H9 (cell line): ENCODE data around the gene CRISPLD2. TPM values are rescaled to one million over a fixed set of nuclear protein-coding genes. Genes with fewer than 3 reads are reported as not detected.

Experiments
- DNase-seq: peaks from one replicate; pipeline ENCODE4 v3.0.0-alpha.2; 2017
- H2AFZ ChIP-seq: one replicate; pipeline ENCODE4 v1.6.1; 2013; ENCODE audit warnings: mild to moderate bottlenecking, low read length, control low read depth, moderate library complexity
- H2AK5ac ChIP-seq: 2 replicates; pipeline ENCODE4 v1.6.1; 2013; ENCODE audit warnings: low read length, control low read depth, mixed read lengths; ENCODE audit not compliant: insufficient read length
- H2BK120ac ChIP-seq: one replicate; pipeline ENCODE4 v1.6.1; 2013; ENCODE audit warnings: low read depth, mild to moderate bottlenecking, low read length, control low read depth, inconsistent platforms; ENCODE audit not compliant: poor library complexity, severe bottlenecking
- H2BK12ac ChIP-seq: 2 replicates; pipeline ENCODE4 v1.6.1; 2013; ENCODE audit warnings: low read length, control low read depth, mixed read lengths, low read depth; ENCODE audit not compliant: insufficient read length
- H2BK15ac ChIP-seq: 2 replicates; pipeline ENCODE4 v1.6.1; 2013; ENCODE audit warnings: low read depth, low read length, control low read depth
- H2BK20ac ChIP-seq: one replicate; pipeline ENCODE4 v1.6.1; 2013; ENCODE audit warnings: low read depth, mild to moderate bottlenecking, low read length, control low read depth, inconsistent platforms; ENCODE audit not compliant: poor library complexity, severe bottlenecking
- H2BK5ac ChIP-seq: 2 replicates; pipeline ENCODE4 v1.6.1; 2013; ENCODE audit warnings: low read length, control low read depth, mixed read lengths; ENCODE audit not compliant: insufficient read length
- H3K14ac ChIP-seq: 2 replicates; pipeline ENCODE4 v1.6.1; 2013; ENCODE audit warnings: low read length, control low read depth; ENCODE audit not compliant: insufficient read depth
- H3K18ac ChIP-seq: 2 replicates; pipeline ENCODE4 v1.6.1; 2013; ENCODE audit warnings: low read depth, mild to moderate bottlenecking, mixed read lengths, low read length, control low read depth; ENCODE audit not compliant: insufficient read length
- H3K23ac ChIP-seq: 2 replicates; pipeline ENCODE4 v1.6.1; 2013; ENCODE audit warnings: low read length, control low read depth, mixed read lengths, low read depth; ENCODE audit not compliant: insufficient read length
- H3K23me2 ChIP-seq: 2 replicates; pipeline ENCODE4 v1.6.1; 2013; ENCODE audit warnings: low read depth, mild to moderate bottlenecking, mixed read lengths, low read length, control low read depth; ENCODE audit not compliant: insufficient read length, poor library complexity, severe bottlenecking
- H3K27ac ChIP-seq: 2 replicates; pipeline ENCODE4 v1.5.1; 2013; ENCODE audit warnings: low read length, control low read depth, mixed read lengths, low read depth; ENCODE audit not compliant: insufficient read length
- H3K27me3 ChIP-seq: 2 replicates; pipeline ENCODE4 v1.6.1; 2013; ENCODE audit warnings: low read length, control low read depth, inconsistent platforms; ENCODE audit not compliant: insufficient read depth
- H3K4ac ChIP-seq: 2 replicates; pipeline ENCODE4 v1.6.1; 2013; ENCODE audit warnings: low read depth, mild to moderate bottlenecking, control low read depth, inconsistent platforms, low read length, moderate library complexity
- H3K4me1 ChIP-seq: 2 replicates; pipeline ENCODE4 v1.6.1; 2013; ENCODE audit warnings: low read length, control low read depth, inconsistent platforms; ENCODE audit not compliant: insufficient read depth
- H3K4me2 ChIP-seq: 2 replicates; pipeline ENCODE4 v1.6.1; 2013; ENCODE audit warnings: low read length, control low read depth, mixed read lengths; ENCODE audit not compliant: insufficient read length, insufficient read depth
- H3K56ac ChIP-seq: 2 replicates; pipeline ENCODE4 v1.6.1; 2013; ENCODE audit warnings: low read depth, mild to moderate bottlenecking, mixed read lengths, low read length, control low read depth; ENCODE audit not compliant: insufficient read length
- H3K79me1 ChIP-seq: 2 replicates; pipeline ENCODE4 v1.6.1; 2013; ENCODE audit warnings: low read depth, mild to moderate bottlenecking, moderate library complexity, low read length, control low read depth, inconsistent platforms; ENCODE audit not compliant: insufficient read depth, poor library complexity, severe bottlenecking
- H3K79me2 ChIP-seq: 2 replicates; pipeline ENCODE4 v1.6.1; 2013; ENCODE audit warnings: low read length, control low read depth, inconsistent platforms; ENCODE audit not compliant: insufficient read depth
- H3K9ac ChIP-seq: 2 replicates; pipeline ENCODE4 v1.6.1; 2013; ENCODE audit warnings: low read length, control low read depth, mixed read lengths; ENCODE audit not compliant: insufficient read length; ENCODE audit errors: extremely low read depth
- H3K9me3 ChIP-seq: one replicate; pipeline ENCODE4 v1.6.1; 2013; ENCODE audit warnings: low read depth, low read length, inconsistent platforms; ENCODE audit not compliant: control insufficient read depth
- H3T11ph ChIP-seq: one replicate; pipeline ENCODE4 v1.6.1; 2013; ENCODE audit warnings: mild to moderate bottlenecking, low read length, control low read depth, inconsistent platforms
- H4K20me1 ChIP-seq: one replicate; pipeline ENCODE4 v1.6.1; 2013; ENCODE audit not compliant: control insufficient read depth, insufficient read length, insufficient read depth
- H4K5ac ChIP-seq: 2 replicates; pipeline ENCODE4 v1.6.1; 2013; ENCODE audit warnings: low read depth, mild to moderate bottlenecking, mixed read lengths, low read length, control low read depth; ENCODE audit not compliant: insufficient read length
- H4K8ac ChIP-seq: replicated peaks from 2 replicates; pipeline ENCODE4 v1.6.1; 2013; ENCODE audit warnings: low read length, control low read depth, mixed read lengths, low read depth; ENCODE audit not compliant: insufficient read length
- H4K91ac ChIP-seq: 2 replicates; pipeline ENCODE4 v1.6.1; 2013; ENCODE audit warnings: low read depth, mild to moderate bottlenecking, moderate library complexity, mixed read lengths, low read length, control low read depth; ENCODE audit not compliant: insufficient read length
- H3K27ac Mint-ChIP-seq, 3 experiments: 2 replicates in 2 of 3; 3 replicates in 1 of 3; pipeline ENCODE4 v1.8.0; 2020 to 2021; ENCODE audit warnings: mixed read lengths in 3 of 3, mild to moderate bottlenecking in 1 of 3, moderate library complexity in 1 of 3
- H3K27me3 Mint-ChIP-seq: 2 replicates; pipeline ENCODE4 v1.8.0; 2021; ENCODE audit warnings: low read depth, mild to moderate bottlenecking, moderate library complexity, mixed read lengths
- H3K36me3 Mint-ChIP-seq, 3 experiments: 2 replicates in 2 of 3; 3 replicates in 1 of 3; pipeline ENCODE4 v1.8.0; 2020 to 2021; ENCODE audit warnings: low read depth in 3 of 3, mixed read lengths in 3 of 3; ENCODE audit not compliant: insufficient read depth in 1 of 3
- H3K4me1 Mint-ChIP-seq, 2 experiments: 2 replicates each; pipeline ENCODE4 v1.8.0; 2020; ENCODE audit warnings: mixed read lengths in 2 of 2
- H3K4me3 Mint-ChIP-seq, 2 experiments: 2 replicates in 1 of 2; 3 replicates in 1 of 2; pipeline ENCODE4 v1.8.0; 2020 to 2021; ENCODE audit warnings: mild to moderate bottlenecking in 2 of 2, mixed read lengths in 2 of 2, moderate library complexity in 1 of 2
- H3K9me3 Mint-ChIP-seq, 2 experiments: 2 replicates in 1 of 2; 3 replicates in 1 of 2; pipeline ENCODE4 v1.8.0; 2020; ENCODE audit warnings: mild to moderate bottlenecking in 2 of 2, mixed read lengths in 2 of 2, moderate library complexity in 1 of 2
- WGBS: extraction: QIAGEN DNeasy Blood & Tissue Kit; methylation state at CpG from one replicate; pipeline ENCODE4 v1.1.7; 2013; ENCODE audit warnings: missing lambda C conversion rate, low lambda C conversion rate, mixed read lengths; ENCODE audit not compliant: insufficient read length; ENCODE audit errors: extremely low coverage; 5-methylcytosine and 5-hydroxymethylcytosine counted together
- total RNA-seq: library from RNA; stranded (reverse); gene quantifications from 2 replicates; pipeline ENCODE4 v1.2.1, GENCODE V29; 2021
- TF ChIP-seq, protein P1 (sequence below): fragments of 200-600 bp; sonication (generic); conservative IDR thresholded peaks from 3 replicates; pipeline ENCODE4 v1.8.0; 2021; ENCODE audit warnings: antibody characterized with exemption, mild to moderate bottlenecking

The CRISPLD2 gene
- total RNA-seq, 1 experiment from 2014 or later = 2.3 TPM

DNA sequence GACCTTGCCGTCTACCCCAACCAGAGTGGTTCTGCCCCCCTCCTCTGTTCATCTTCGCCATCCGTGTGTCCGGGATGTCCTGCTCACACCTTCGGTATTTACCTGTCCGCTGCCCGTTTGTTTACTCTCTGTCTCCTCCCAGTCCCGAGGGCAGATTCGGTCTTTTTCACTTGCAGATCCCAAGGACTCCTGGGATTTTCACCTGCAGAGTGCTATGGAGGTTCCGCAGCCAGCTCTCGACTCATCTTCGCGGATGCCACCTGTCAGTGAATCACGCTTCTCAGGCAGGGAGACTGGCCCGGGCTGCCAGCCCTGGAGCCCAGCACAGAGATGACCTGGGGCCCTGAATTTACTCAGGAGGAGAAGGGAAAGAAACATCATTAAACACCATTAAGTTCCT is 8.1 kb downstream of the CRISPLD2 start:
- H3K4me1 ChIP-seq = no peaks in the 10 kb centered on the region
- Mint-ChIP-seq H3K27ac (no peak overlapping the region), H3K36me3 (no peaks in the 10 kb centered on the region), H3K4me3 (no peak overlapping the region), H3K4me1 (peaks cover 9 to 11% of the 10 kb centered on the region in 2 experiments), H3K9me3 (no peaks in the 10 kb centered on the region; a peak in 1 of 5 replicates), H3K27me3 (peaks cover 22% of the 10 kb centered on the region)
- no peak overlapping the region for H3K14ac ChIP-seq
- no peaks in the 10 kb centered on the region for H3K23me2 ChIP-seq
- no peaks in the 10 kb centered on the region for H3K79me1 ChIP-seq
- H3K18ac ChIP-seq = no peak overlapping the region
- no peak overlapping the region for H2BK20ac ChIP-seq
- H2BK120ac ChIP-seq = no peak overlapping the region
- no peak overlapping the region for H3K56ac ChIP-seq
- H2AFZ ChIP-seq = no peak overlapping the region
- no peak overlapping the region for H2AK5ac ChIP-seq
- no peak overlapping the region for H3T11ph ChIP-seq
- DNase-seq = no peak
- no peak overlapping the region for H3K23ac ChIP-seq
- H3K9ac ChIP-seq = no peak overlapping the region
- no CpG with 5 or more reads among the region's 15 CpGs for WGBS
- no peak overlapping the region for H4K8ac ChIP-seq
- H4K20me1 ChIP-seq = no peaks in the 10 kb centered on the region
- no peak overlapping the region for H3K4ac ChIP-seq
- TF ChIP-seq, protein P1, sequence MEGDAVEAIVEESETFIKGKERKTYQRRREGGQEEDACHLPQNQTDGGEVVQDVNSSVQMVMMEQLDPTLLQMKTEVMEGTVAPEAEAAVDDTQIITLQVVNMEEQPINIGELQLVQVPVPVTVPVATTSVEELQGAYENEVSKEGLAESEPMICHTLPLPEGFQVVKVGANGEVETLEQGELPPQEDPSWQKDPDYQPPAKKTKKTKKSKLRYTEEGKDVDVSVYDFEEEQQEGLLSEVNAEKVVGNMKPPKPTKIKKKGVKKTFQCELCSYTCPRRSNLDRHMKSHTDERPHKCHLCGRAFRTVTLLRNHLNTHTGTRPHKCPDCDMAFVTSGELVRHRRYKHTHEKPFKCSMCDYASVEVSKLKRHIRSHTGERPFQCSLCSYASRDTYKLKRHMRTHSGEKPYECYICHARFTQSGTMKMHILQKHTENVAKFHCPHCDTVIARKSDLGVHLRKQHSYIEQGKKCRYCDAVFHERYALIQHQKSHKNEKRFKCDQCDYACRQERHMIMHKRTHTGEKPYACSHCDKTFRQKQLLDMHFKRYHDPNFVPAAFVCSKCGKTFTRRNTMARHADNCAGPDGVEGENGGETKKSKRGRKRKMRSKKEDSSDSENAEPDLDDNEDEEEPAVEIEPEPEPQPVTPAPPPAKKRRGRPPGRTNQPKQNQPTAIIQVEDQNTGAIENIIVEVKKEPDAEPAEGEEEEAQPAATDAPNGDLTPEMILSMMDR = no peak
- no peak overlapping the region for H4K5ac ChIP-seq
- no peaks in the 10 kb centered on the region for H3K27me3 ChIP-seq
- H2BK12ac ChIP-seq = no peak overlapping the region
- H4K91ac ChIP-seq = no peak overlapping the region
- H2BK5ac ChIP-seq = no peak overlapping the region
- no peaks in the 10 kb centered on the region for H3K79me2 ChIP-seq
- no peak overlapping the region for H3K27ac ChIP-seq
- H2BK15ac ChIP-seq = no peak overlapping the region
- H3K9me3 ChIP-seq = no peaks in the 10 kb centered on the region
- no peak overlapping the region for H3K4me2 ChIP-seq
